T-helper 1 cell treated with Interleukin-12 subunit alpha and Interleukin-12 subunit beta and Interleukin-4 antibody, amounts not matched to agents 30 ng/mL and 1 ng/mL, for 36 hours (primary cell): ENCODE measurements around the gene SEC61B. TPM values are rescaled to one million over a fixed set of nuclear protein-coding genes. Genes with fewer than 3 reads are reported as not detected.

ENCODE experiments used
- intact Hi-C: fragments of 100-400 bp; cut with micrococcal nuclease; formaldehyde crosslinking; loops from one replicate; pipeline ENCODE4 v1.15.1; 2024
- total RNA-seq: library from RNA; stranded (reverse); gene quantifications from 2 replicates; pipeline ENCODE4 v1.2.3, GENCODE V29; 2022

The SEC61B gene
- 182 and 189 TPM in 2 replicates for total RNA-seq

DNA sequence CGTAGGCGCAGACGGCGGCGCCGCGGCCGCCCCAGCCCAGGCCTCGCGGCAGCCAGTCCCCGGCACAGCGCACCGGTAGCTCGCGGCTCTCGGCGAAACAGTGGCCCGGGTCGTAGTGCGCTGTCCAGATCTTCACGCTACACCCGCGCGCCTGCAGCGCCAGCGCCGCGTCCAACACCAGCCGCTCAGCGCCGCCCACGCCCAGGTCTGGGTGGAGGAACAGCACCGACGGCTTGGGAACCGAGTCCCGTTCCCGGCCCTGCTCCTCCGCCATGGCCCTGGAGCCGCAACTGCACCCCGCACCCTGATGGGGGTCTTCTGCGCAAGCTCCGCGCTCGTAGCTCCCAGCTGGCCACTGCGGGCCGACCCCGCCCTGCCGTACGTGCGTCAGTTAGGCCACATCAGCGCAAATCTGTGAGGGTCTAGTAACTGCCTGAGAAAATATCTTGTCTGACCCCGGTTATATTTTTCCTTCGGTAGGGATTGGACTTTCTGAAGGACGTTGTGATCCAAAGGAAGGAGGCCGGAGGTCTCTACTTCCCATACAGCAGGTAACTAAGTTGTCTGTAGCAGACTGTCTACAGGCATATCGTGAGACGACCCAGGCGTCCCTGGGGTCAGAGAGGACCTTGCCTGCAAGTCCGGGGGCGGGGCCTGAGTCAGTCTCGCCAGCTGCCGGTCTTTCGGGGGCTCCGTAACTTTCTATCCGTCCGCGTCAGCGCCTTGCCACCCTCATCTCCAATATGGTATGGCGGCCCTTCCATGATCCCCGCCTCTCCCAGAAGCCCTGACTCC lies at the start of gene SEC61B, which contains the start of gene ALG2:
Gene SEC61B, plus strand, starts transcription at position 662 of the 795 bp plus-strand sequence. Its CDS starts 82 bp downstream, at position 744.
Gene ALG2, minus strand, starts transcription at position 322 of the 795 bp plus-strand sequence. Its CDS starts 48 bp downstream, at position 274.
- intact Hi-C loops = loop anchor here (1.0 to 10.0 kb wide), 20 partner anchors 14 to 1590 kb away; partner anchors contain the start of genes ANKS6, ANP32B, INVS and MSANTD3

DNA sequence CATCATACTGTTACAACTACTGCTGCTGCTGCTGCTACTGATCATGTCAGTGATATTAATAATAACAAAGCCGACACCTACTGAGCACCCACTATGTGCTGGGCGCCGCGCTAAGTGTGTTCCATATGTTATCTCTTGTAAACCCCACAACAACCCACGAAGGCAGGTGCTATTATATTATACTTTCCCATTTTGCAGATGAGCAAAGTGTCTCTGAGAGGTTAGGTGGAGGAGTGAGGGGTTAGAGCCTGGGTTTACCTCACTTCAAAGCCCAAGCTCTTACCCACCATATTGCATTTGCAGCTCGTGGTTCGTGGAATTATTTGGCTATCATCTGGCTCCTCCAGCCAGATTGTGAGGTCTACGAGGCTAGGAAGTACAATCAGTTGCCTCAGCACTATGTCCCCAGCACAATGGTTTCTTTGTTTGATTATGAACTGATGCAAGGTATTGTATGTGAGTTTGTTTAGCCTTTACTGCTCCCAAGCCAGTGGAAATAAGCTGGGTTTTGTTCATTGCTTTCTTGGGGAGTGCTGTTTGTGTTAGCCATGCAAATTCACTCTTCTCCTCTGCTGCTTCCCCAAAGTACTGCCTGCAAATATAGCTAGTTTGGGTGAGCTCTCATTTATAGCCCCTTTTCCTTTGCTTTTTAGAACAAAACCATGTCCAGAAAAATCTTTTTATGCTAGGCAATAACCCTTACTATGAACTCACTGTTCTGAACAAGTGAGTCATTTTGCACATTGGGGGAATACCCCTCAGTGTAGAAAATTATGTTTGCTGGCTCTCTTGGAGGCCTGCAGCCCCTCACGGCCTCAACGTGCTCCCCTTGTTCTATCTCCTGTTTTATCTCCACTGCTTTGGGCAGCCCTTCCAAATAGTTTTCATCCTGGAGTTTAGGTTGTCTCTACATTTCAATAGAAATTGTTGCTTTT lies 48.2 kb upstream of the SEC61B start:
- intact Hi-C loops = no loop called here

DNA sequence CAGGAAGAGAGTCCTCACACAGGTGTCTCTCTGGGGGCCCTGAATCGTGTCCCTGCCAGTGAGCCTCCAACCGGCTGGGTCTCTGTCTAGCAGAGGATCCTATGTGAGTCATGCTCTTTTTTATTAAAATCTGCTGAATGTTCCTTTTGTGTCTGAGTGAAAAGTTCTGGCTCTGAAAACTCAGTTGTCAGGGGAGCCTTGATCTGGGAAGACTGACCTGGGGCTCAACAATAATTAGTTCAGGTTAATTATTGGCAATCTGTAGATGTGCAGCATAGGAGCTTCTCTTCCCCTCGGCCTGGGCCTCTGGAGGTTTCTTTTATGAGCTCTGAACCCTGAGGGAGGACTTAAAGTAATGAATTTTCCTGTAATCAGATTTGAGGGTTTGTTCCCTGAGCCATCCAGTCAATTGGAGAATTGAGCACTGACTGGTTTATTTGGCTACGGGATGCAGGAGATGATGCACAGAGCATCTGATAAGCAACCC lies 45.5 kb upstream of the SEC61B start:
- intact Hi-C loops = no loop called here

DNA sequence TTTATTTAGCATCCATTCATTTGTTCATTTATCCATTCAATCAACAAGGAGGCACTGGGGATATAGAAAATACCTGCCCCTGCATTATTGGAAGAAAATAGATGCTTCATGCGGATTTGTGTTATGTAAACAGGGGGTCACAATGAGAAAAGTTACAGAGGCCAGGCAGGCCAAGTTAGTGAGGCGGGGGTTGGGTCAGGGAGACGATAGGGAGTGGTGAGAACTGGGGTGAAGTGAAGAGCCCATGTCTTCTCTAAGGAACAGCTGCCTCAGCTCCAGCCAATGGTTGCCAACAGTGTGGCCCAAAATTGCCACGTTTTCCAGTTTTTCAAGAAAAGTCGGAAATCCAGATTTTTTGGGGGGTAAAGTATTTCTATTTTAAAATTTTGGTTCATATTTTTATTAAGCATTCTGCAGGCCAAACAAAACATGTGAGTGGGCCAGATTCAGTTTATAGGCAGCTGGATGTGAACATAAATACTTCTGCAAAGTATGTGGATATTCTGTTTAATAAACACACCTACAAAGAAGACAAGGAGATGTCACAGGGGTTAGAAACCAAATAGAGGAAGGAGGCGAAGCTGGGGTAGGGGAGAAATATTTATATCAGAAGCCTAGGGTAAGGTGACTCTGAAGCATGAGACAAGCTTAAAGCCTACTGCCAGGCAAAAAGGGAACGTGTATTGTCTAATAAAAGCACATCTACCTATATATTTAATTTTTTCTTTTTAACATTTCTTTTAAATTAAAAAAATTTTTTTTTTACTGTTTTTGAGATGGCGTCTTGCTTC lies 44.3 kb upstream of the SEC61B start:
- intact Hi-C loops = no loop called here

DNA sequence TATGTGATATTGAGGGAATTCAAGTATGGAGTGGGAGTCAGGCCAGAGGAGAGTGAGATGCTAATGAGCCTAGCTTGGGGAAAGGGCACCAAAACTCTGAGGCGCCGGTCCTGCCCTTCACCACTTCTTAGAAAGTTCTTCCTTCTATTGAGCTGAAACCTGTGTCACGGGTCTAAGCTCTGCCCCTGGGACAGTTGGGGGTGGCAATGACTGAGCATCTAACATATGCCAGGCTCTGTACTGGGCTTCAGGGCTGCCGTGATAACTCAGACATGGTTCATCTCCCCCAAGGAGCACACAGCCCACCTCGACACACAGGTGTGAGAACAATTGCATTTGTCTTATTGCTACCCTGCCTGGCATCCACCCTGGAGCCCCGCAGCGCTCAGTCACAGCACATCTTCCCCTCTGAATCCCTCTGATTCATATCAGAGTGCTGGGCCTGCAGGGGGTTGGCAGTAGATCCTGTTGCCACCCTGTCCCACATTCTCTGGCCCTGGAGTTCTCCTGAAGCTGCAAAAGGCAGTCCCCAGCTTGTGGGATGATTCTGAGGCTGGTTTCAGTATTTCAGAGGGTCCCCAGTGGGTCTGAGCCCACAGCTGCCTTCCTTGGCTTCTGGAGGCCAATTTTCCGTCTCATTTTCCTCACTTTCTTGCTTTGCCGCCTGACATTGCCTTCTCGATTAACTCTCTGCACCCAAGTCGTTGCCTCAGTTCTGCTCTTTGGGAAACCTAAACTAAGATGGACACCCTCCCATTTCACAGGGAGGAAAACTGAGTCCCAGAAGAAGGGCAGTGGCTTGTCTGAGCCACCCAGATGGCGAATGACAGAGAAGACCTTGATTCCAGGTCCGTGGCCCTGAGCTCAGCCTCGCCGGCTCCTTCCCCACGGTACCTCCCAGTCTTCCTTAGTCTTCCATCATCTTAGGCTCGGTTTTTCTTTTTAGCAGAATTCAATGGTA lies 42.9 kb upstream of the SEC61B start:
- intact Hi-C loops = no loop called here

DNA sequence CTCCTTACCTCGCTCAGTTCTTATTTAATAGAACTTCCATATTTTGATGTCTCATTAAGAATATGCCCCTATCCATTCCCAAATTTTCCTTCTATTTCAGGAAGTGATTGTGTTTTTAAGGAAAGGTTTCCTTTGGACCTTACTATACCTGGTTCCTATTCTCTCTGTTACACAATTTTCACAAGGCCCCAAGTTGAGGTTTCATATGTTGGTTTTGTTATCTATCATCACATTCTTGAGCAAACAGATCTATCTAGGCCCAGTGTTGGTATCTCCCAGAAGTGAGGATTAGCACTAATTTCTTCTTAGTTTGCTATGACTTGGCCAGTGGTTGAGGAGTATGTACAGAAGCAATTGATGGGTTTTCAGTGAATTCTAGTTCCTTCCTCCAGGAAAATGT lies 41.9 kb upstream of the SEC61B start:
- intact Hi-C loops = loop anchor here (2.0 to 5.0 kb wide), 2 partner anchors 727 to 1417 kb away; partner anchors contain the start of gene STX17

DNA sequence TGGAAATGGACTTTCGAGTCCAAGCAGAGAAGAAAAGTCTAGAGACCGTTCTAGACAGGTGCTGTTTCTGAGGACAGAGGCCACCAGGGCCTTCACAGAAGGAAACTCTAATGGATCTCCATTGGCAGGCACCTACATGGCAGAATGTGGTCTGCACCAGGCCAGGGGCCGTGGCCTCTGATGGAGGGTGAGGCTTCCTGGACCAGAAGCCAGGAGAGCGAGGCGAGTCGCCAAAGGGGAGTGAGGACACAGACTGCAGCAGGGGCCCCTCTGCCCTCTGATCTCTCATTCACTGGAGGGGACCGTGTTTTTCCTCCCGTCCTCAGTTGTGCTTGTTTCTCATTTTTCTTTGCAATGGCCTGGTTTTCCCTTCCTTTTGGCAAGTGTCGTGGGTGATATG lies 41.4 kb upstream of the SEC61B start:
- intact Hi-C loops = loop anchor here (2.0 to 5.0 kb wide), 2 partner anchors 726 to 1417 kb away; partner anchors contain the start of gene STX17

DNA sequence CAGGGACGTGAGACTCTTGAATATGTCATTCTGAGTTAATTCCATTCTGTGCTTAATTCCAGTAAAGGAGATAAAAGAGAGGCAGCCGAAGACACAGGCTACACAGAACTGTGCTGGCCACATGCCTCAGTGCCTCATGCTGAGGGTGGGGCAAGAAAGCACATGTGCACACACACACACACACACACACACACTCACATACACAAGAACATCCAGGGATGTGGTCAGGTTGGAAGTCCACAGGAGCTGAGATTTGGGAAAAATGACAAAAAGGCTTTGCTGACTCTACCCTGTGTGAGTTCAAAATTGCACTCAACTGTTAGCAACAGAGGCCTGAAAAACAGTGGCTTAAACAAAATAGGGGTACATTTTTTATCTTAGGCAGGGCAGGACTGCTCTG lies 40.9 kb upstream of the SEC61B start:
- intact Hi-C loops = loop anchor here (2.0 to 5.0 kb wide), 2 partner anchors 726 to 1416 kb away; partner anchors contain the start of gene STX17

DNA sequence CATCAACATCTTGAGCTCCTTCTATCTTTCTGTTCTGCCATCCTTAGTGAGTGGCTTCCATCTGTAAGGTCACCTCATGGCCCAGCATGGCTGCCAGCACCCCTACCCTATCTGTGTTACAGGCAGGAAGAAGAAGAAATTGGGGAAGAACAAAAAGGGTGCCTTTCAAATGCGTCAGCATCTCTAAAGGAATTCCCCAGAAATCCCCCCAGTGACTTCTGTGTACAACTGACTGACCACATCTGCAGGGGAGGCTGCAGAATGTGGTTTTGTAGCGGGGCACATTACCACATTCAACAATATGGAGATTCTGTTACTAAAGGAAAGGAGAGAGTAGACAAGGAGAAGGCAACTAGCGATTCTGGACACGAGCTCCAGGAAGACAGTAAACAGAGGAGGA lies 40.5 kb upstream of the SEC61B start:
- intact Hi-C loops = loop anchor here (2.0 to 5.0 kb wide), 2 partner anchors 725 to 1416 kb away; partner anchors contain the start of gene STX17

DNA sequence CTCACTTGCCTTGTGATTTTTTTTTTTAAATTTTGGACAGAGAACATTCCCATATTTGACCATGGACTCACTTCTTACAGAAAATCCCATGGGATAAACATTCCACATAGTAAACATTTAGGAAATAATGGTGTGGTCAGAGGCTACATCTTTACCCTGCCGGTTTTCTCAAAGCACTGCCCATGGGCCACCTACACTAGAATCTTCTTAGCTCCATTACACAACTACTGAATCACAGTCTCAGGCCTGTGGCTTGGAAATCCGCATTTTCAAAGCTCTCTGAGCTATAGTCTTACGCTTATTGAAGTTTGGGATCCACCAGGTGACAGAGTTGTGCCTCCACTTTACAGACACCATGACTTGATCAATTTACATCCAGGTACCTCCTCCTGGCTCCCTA lies 39.7 kb upstream of the SEC61B start:
- intact Hi-C loops = loop anchor here (5.0 kb wide), 1 partner anchor 1415 kb away; no protein-coding TSS in a partner anchor

DNA sequence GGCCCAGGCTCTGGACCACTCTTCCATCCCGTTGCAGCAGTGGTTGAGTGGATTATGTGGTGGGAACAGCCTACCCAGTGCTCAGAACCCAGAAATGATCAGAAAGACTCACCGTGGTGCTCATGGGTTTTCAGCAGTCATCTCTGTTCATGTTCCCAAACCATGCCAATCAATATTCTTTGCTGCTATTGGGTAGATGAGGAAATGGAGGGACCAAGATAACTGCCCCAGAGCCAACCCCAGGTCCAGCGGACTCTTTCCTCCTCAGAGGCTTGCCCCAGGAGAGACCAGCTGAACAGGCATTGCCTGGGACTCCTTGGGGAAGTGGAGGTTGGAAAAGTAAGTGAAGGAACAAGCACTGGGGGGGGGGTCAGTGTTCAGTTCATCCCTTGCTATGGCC lies 38.5 kb upstream of the SEC61B start:
- intact Hi-C loops = loop anchor here (1.0 to 5.0 kb wide), 12 partner anchors 21 to 1414 kb away; partner anchors contain the start of gene ALG2

DNA sequence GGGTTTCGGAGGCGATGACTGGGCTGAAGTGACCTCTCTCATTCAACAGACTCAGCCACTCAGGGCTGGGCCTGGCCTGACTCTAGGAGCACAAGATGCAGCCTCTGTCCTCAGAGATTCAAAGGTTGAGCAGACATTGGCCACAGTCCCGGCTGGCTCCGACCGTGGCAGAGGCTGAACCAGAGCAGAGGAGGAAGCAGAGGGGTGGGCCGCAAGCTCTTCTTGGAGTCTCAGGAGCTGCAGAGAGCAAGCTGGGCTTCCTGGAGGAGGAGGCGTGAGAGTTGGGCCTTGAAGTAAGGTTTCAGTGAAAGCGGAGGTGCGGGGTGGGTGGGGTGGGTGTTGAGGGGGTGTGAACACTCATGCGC lies 38.0 kb upstream of the SEC61B start:
- intact Hi-C loops = loop anchor here (1.0 to 5.0 kb wide), 12 partner anchors 22 to 1413 kb away; partner anchors contain the start of gene ALG2

DNA sequence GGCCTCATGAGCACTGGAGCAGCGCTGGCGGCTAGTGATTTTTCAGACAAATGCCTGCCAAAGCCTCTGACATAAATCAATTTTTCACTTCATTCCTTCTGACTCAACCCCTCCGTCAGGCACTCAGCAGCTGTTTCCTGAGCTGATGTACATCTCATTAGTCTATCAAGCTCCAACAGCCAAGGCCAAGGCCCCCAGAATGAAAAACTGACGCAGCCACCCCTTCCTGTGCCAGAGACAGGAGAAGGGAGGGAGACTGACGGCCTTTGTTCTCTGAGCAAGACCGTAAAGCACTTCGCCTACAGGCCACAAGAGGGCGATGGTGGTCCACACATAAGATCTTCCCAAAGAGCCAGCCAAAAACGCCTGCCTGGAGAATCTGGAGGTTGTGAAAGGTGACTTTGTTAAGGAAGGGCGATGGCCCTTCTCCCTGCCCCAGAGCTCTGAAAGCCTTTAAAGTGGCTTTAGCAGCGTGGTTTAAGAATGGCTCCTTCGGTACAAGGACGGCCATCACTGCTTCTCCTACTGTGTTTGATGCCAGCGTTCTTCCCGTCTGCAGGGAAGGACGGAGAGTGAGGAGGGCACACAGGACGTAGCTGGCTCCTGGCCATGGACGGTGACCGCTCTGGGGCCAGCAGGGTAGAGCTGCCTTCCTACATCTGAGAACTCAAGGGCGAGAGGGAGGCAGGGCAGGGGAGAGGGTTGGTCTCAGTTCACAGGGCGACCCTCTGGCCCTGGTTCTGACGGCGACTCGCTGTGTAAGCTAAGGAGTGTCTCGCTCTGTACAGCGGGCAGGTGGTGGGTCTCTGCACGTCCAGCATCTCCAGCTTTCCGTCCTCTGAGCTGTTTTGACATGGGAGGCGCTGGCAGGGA lies 37.4 kb upstream of the SEC61B start:
- intact Hi-C loops = loop anchor here (1.0 to 5.0 kb wide), 12 partner anchors 22 to 1413 kb away; partner anchors contain the start of gene ALG2

DNA sequence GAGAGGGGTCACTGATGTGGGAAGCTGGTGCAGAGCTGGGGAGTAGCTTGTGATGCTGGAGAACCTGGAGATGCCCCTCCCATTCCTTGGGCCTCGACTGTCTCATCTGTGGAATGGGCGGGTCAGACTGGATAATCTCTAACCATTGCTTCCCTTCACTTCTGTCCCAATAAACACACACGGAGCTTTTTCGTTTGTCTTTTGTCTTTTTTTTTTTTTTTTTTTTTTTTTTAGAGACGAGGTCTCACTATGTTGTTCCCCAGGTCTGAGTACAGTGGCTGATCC lies 36.8 kb upstream of the SEC61B start:
- intact Hi-C loops = no loop called here

DNA sequence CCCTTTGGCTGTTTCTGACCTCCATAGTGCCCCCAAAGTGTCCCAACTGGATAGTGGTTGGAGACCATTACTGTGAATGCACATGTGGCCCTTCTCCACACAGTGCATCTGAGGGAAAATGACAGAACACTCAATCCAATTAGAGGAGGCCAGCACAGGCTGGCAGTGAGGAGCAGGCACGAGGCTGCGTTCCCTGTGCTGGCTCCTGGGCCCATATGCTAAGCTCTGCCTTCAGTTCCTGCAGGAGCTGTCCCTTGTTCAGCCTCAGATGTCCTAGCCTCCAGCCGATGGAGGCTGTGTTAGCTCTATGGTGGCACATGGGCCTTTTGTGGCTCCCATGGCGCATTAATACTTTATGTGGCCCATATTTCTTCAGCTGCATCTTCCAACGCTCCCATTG lies 36.1 kb upstream of the SEC61B start:
- intact Hi-C loops = no loop called here

DNA sequence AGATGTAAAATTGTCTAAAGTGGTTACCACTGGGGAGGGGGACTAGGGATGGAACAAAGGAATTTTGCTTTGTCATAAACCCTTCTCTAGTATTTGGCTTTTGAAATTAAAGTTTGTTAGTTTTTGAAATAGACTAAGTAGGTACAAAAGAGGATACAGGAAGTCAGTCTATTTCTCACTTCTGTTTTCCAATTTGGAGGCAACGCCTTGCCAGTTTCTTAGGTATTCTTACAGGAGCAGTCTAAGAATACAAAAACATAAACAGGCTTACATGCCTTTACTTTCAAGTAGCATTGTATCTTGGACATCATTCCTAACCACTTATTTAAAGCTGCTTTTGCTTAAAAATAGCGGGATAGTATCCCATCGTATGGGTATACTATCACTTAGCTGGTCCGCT lies 34.8 kb upstream of the SEC61B start:
- intact Hi-C loops = no loop called here

DNA sequence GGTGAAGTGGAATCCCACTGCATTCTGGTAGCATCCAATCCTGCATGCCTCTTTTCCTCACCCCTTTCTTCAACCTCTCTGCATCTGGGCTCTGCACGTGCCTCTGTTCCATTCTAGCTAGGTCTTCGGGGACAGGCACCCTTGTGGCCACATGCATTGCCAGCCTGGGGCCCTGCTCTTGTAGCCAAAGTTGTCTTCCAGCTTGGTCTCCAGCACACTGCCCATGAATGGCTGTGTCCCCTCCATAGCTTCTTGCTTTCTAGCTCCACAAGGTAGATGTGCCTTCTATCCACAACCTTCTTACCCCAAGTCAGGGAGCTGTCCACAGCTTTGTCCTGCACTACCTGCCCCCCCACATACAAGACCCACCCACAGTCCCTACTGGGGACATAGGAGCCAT lies 32.9 kb upstream of the SEC61B start:
- intact Hi-C loops = no loop called here

DNA sequence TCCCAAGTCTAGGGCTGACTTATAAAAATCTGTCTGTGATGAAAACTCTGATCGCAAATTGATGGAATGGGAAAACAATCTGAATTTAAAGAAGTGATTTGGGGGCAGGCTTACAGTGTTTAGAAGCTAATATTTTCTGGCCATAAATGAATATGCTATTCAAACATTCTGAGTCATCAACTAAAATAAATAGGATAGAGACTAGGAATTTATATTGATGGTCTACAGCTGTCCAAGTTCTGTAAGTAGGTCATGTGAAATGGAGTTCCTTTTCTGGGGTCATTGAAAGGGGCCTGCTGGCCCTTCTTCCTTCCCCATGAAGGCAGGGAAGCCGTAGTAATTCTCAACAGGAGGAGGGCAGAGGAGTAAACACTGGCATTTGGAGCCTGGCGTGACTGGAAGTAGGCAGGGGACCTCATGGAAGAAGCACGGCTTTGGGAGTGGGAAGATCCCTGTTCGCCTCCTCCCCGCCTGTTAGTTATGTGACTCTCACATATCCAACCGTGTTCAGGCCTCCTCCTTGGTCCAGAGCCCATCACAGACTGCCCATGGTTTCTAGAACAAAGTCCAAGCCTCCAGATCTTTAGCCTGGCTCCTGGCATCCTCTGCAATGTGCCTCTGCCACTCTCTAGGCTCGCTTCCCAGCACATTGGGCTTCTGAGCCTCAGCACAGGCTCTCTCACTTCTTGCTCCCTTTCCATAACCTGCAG lies 32.0 kb upstream of the SEC61B start:
- intact Hi-C loops = no loop called here
